HG03097 (cell line): ENCODE data around the gene CHD5.

Experiments used
- ATAC-seq: cut with Tn5 transposase; IDR thresholded peaks from one replicate; pipeline ENCODE4 v1.9.1; 2021; ENCODE audit not compliant: unreplicated experiment, low FRiP score

The CHD5 gene

GRCh38 chr1:6118415-6118814 lies 61.7 kb downstream of the CHD5 start:
- no peak for ATAC-seq

- ATAC-seq: no peak
Observed at GRCh38 chr1:6117624-6118023, 62.5 kb downstream of the CHD5 start.

GRCh38 chr1:6117064-6117463 lies 63.1 kb downstream of the CHD5 start:
- no peak for ATAC-seq

GRCh38 chr1:6116137-6116536 lies 64.0 kb downstream of the CHD5 start:
- no peak for ATAC-seq

GRCh38 chr1:6113745-6114144 lies 66.4 kb downstream of the CHD5 start:
- no peak for ATAC-seq

- no peak for ATAC-seq
Observed at GRCh38 chr1:6113116-6113515, 67.0 kb downstream of the CHD5 start.

- no peak for ATAC-seq
Observed at GRCh38 chr1:6112690-6113005, 67.5 kb downstream of the CHD5 start.

GRCh38 chr1:6111991-6112689 lies 68.0 kb downstream of the CHD5 start:
- ATAC-seq: no peak

- ATAC-seq: no peak
Observed at GRCh38 chr1:6111571-6111970, 68.5 kb downstream of the CHD5 start.

- ATAC-seq: no peak
Observed at GRCh38 chr1:6110326-6110725, 69.8 kb downstream of the CHD5 start.

- ATAC-seq: no peak
Observed at GRCh38 chr1:6109688-6110087, 70.4 kb downstream of the CHD5 start.

GRCh38 chr1:6108937-6109614 lies 71.0 kb downstream of the CHD5 start:
- no peak for ATAC-seq

GRCh38 chr1:6108476-6108875 lies 71.6 kb downstream of the CHD5 start:
- no peak for ATAC-seq

- ATAC-seq: no peak
Observed at GRCh38 chr1:6107409-6108356, 72.4 kb downstream of the CHD5 start.

GRCh38 chr1:6106977-6107376 lies 73.1 kb downstream of the CHD5 start:
- no peak for ATAC-seq

GRCh38 chr1:6106321-6106731 lies 73.8 kb downstream of the CHD5 start:
- ATAC-seq: no peak

- no peak for ATAC-seq
Observed at GRCh38 chr1:6105763-6106162, 74.4 kb downstream of the CHD5 start.

- no peak for ATAC-seq
Observed at GRCh38 chr1:6105218-6105679, 74.9 kb downstream of the CHD5 start.

- no peak for ATAC-seq
Observed at GRCh38 chr1:6104631-6105030, 75.5 kb downstream of the CHD5 start.

GRCh38 chr1:6103854-6104530 lies 76.1 kb downstream of the CHD5 start:
- no peak for ATAC-seq
